Upper lobe of left lung (tissue), 6 donors: ENCODE measurements around the gene UBAP1. TPM values are rescaled to one million over a fixed set of nuclear protein-coding genes. Genes with fewer than 3 reads are reported as not detected.
A peak's percentile ranks its signal among the peaks of the same experiment; 100 is the strongest.

Source experiments
- ATAC-seq, 2 donors: fragments of 200-7000 bp; cut with Tn5 transposase; one replicate each; pipeline ENCODE4 v1.9.1; 2022; ENCODE audit warnings: mild to moderate bottlenecking in 2 of 2, moderate library complexity in 2 of 2; ENCODE audit not compliant: low FRiP score in 2 of 2
- DNase-seq, 2 donors: peaks; one replicate each; pipeline ENCODE4 v3.0.0-alpha.2; 2019 to 2020
- H3K27ac ChIP-seq, 4 donors: fragments of 200-600 bp; sonication (generic); one replicate each; pipeline ENCODE4 v1.5.1; 2016 to 2019
- H3K27me3 ChIP-seq, 4 donors: fragments of 200-600 bp; sonication (generic); one replicate each; pipeline ENCODE4 v1.5.1; 2017 to 2019
- H3K36me3 ChIP-seq, 4 donors: fragments of 200-600 bp; sonication (generic); one replicate each; pipeline ENCODE4 v1.5.1; 2016 to 2019
- H3K4me1 ChIP-seq, 4 donors: fragments of 200-600 bp; sonication (generic); one replicate each; pipeline ENCODE4 v1.5.1; 2018 to 2019
- H3K4me3 ChIP-seq, 4 donors: fragments of 200-600 bp; sonication (generic); one replicate each; pipeline ENCODE4 v1.5.1; 2017 to 2019; ENCODE audit warnings: mild to moderate bottlenecking in 2 of 4, moderate library complexity in 1 of 4
- H3K9me3 ChIP-seq, 4 donors: fragments of 200-600 bp; sonication (generic); one replicate each; pipeline ENCODE4 v1.5.1; 2018 to 2019
- CTCF ChIP-seq, 6 experiments: fragments of 450-650 bp in 4 of 6; fragments of 200-600 bp in 2 of 6; sonication (generic) in 2 of 6; IDR thresholded peaks; one replicate each; pipeline ENCODE4 v1.5.1; 2016 to 2019; ENCODE audit warnings: antibody characterized with exemption in 6 of 6
- EP300 ChIP-seq, 4 donors: sonication (generic); formaldehyde crosslinking; IDR thresholded peaks; one replicate each; pipeline ENCODE4 v1.5.1; 2017; ENCODE audit warnings: antibody characterized with exemption in 4 of 4, control low read depth in 2 of 4
- POLR2A ChIP-seq, 4 donors: fragments of 450-650 bp; IDR thresholded peaks; one replicate each; pipeline ENCODE4 v1.5.1; 2016 to 2017; ENCODE audit warnings: antibody characterized with exemption in 4 of 4, mild to moderate bottlenecking in 2 of 4
- POLR2AphosphoS5 ChIP-seq, 2 donors: sonication (generic); formaldehyde crosslinking; IDR thresholded peaks; one replicate each; pipeline ENCODE4 v1.5.1; 2017; ENCODE audit warnings: antibody characterized with exemption in 2 of 2
- WGBS, 2 donors: methylation state at CpG; one replicate each; pipeline ENCODE4 v1.1.5; 2017 to 2018; 5-methylcytosine and 5-hydroxymethylcytosine counted together
- total RNA-seq, 6 donors: library from RNA; depleted of rRNA in 4 of 6; stranded (reverse); fragments of >200 nt in 4 of 6; gene quantifications; one replicate each; pipeline versions ENCODE4 v1.1.0 to v1.2.1, GENCODE V29; 2016 to 2021
- donor health status: DM: no; HTN: no; CAD: no; lungs with moderate emphysema.
- donor health status: DM: no; HTN: yes; CAD: no; lungs with severe emphysema.

UBAP1 gene
- total RNA-seq, 6 donors from 2014 or later: 37.7 to 62.2 (median 48.1) TPM

GRCh38 chr9:34169125-34169524 lies 9.7 kb upstream of the UBAP1 start:
- H3K4me3 ChIP-seq: no peak overlapping the region
- no peak for DNase-seq
- no peaks in the 10 kb centered on the region for H3K9me3 ChIP-seq
- peak overlapping the region in 1 of 4 donors; percentile 19 for H3K27ac ChIP-seq
- TF ChIP-seq EP300 (IDR thresholded peaks at IDR 0.05): no peak
- TF ChIP-seq POLR2A (IDR thresholded peaks at IDR 0.05): no peak
- no peak for TF ChIP-seq CTCF (IDR thresholded peaks at IDR 0.05)
- no peak for TF ChIP-seq POLR2AphosphoS5 (IDR thresholded peaks at IDR 0.05)
- no peaks in the 10 kb centered on the region for H3K4me1 ChIP-seq
- H3K36me3 ChIP-seq: no peaks in the 10 kb centered on the region
- WGBS, 2 donors: 82 to 91% methylated on average over 6 of the region's 6 CpGs
- H3K27me3 ChIP-seq: no peaks in the 10 kb centered on the region
- ATAC-seq: no peak

- Histone ChIP-seq H3K27ac (no peak overlapping the region), H3K4me1 (no peaks in the 10 kb centered on the region), H3K27me3 (no peaks in the 10 kb centered on the region), H3K4me3 (no peak overlapping the region), H3K9me3 (no peaks in the 10 kb centered on the region), H3K36me3 (no peaks in the 10 kb centered on the region)
- 67 to 84% methylated on average over 1 of the region's 1 CpG for WGBS, 2 donors
- ATAC-seq: no peak
- TF ChIP-seq CTCF (IDR thresholded peaks at IDR 0.05) (no peak), POLR2A (IDR thresholded peaks at IDR 0.05) (no peak), EP300 (IDR thresholded peaks at IDR 0.05) (no peak)
- no peak for DNase-seq
Observed at GRCh38 chr9:34170237-34170991, 8.4 kb upstream of the UBAP1 start.

GRCh38 chr9:34171753-34172535 lies 6.9 kb upstream of the UBAP1 start:
- DNase-seq (peak in 1 of 2 donors; percentile 58), ATAC-seq (peak; percentile 61 to 83)
- Histone ChIP-seq H3K9me3 (no peaks in the 10 kb centered on the region), H3K27ac (peak overlapping the region in 1 of 4 donors; percentile 64), H3K36me3 (no peaks in the 10 kb centered on the region), H3K27me3 (no peaks in the 10 kb centered on the region), H3K4me3 (no peak overlapping the region), H3K4me1 (no peaks in the 10 kb centered on the region)
- 77 to 79% methylated on average over 15 of the region's 15 CpGs for WGBS, 2 donors
- TF ChIP-seq EP300 (IDR thresholded peaks at IDR 0.05) (no peak), CTCF (IDR thresholded peaks at IDR 0.05) (no peak), POLR2AphosphoS5 (IDR thresholded peaks at IDR 0.05) (no peak), POLR2A (IDR thresholded peaks at IDR 0.05) (no peak)

GRCh38 chr9:34176089-34176488 lies 2.8 kb upstream of the UBAP1 start:
- 56 to 65% methylated on average over 3 of the region's 3 CpGs for WGBS, 2 donors
- H3K27me3 ChIP-seq: no peaks in the 10 kb centered on the region
- H3K36me3 ChIP-seq: no peaks in the 10 kb centered on the region
- H3K27ac ChIP-seq: no peak overlapping the region
- DNase-seq: no peak
- no peaks in the 10 kb centered on the region for H3K9me3 ChIP-seq
- H3K4me3 ChIP-seq: no peak overlapping the region
- peaks cover 8 to 23% (median 16%) of the 10 kb centered on the region in 4 donors for H3K4me1 ChIP-seq
- no peak for ATAC-seq
- no peak for TF ChIP-seq EP300 (IDR thresholded peaks at IDR 0.05)
- TF ChIP-seq POLR2AphosphoS5 (IDR thresholded peaks at IDR 0.05): no peak
- no peak for TF ChIP-seq POLR2A (IDR thresholded peaks at IDR 0.05)
- TF ChIP-seq CTCF (IDR thresholded peaks at IDR 0.05): no peak
